Measurements from ENCODE around the gene BMPER. TPM values are rescaled to one million over a fixed set of nuclear protein-coding genes. Genes with fewer than 3 reads are reported as not detected.

BMPER gene
- total and polyA plus RNA-seq, 10 of the 15 experiments (the other 5 are each of a cell fraction or from before 2014, with no cell fraction given) = 0.02 to 0.08 TPM; not detected in 8

- Histone ChIP-seq H3K9ac (ENCODE audit: control insufficient read depth, insufficient read depth, low read length) (no peak overlapping the region), H3K79me2 (ENCODE audit: control insufficient read depth, insufficient read depth, low read length) (no peaks in the 10 kb centered on the region), H3K9me3 (replicated peaks; ENCODE audit: control insufficient read depth, insufficient read depth, low read length) (no peaks in the 10 kb centered on the region), H4K20me1 (ENCODE audit: control insufficient read depth, insufficient read depth) (no peaks in the 10 kb centered on the region), H3K4me3 (no peak overlapping the region), H3K27ac (ENCODE audit: control insufficient read depth, insufficient read depth) (no peak overlapping the region), H3K36me3 (ENCODE audit: control insufficient read depth in 2 of 2, insufficient read depth in 2 of 2, low read length in 1 of 2) (no peaks in the 10 kb centered on the region), H2AFZ (ENCODE audit: control insufficient read depth, low read depth, low read length) (no peak overlapping the region), H3K4me2 (ENCODE audit: control insufficient read depth, insufficient read depth) (no peak overlapping the region), H3K4me1 (ENCODE audit: control insufficient read depth, insufficient read depth, low read length) (no peaks in the 10 kb centered on the region), H3K27me3 (replicated peaks in 1 of 2; ENCODE audit: control insufficient read depth in 2 of 2, insufficient read depth in 2 of 2, low read length in 1 of 2) (no peaks in the 10 kb centered on the region)
- no peak for FAIRE-seq
- CTCF ChIA-PET = interaction anchor here (1.1 kb wide), 1 partner anchor 25 kb away, joined by 3 read pairs; no protein-coding TSS in a partner anchor
- RAD21 ChIA-PET (ENCODE audit: unreplicated experiment) = no interaction called here
- no peak for ATAC-seq
- intact Hi-C loops (cut with micrococcal nuclease; ENCODE audit: unreplicated experiment) = no loop called here
- SMC1A ChIA-PET (ENCODE audit: uncharacterized antibody, unreplicated experiment) = no interaction called here
- DNase-seq (ENCODE audit: low read depth, low spot score) = no peak
- no TSS peak for BruUV-seq (replicated peaks)
- POLR2A ChIA-PET = no interaction called here
- TF ChIP-seq FOXK2 (IDR thresholded peaks at IDR 0.05) = no peak
- no peak for TF ChIP-seq SRF (IDR thresholded peaks at IDR 0.05; ENCODE audit: low read depth in 2 of 2, low read length in 2 of 2)
- no peak for TF ChIP-seq GATAD2B (conservative IDR thresholded peaks at IDR 0.05; ENCODE audit: low read depth)
- TF ChIP-seq SMC3 (IDR thresholded peaks at IDR 0.05; ENCODE audit: borderline replicate concordance, low read length) = no peak
- TF ChIP-seq SPI1 (IDR thresholded peaks at IDR 0.05; ENCODE audit: borderline replicate concordance, insufficient read depth, low read depth, low read length) = no peak
- no peak for TF ChIP-seq ZNF592 (IDR thresholded peaks at IDR 0.05)
- no peak for TF ChIP-seq SIX5 (IDR thresholded peaks at IDR 0.05; ENCODE audit: low read depth, low read length, severe bottlenecking)
- TF ChIP-seq, protein P1, sequence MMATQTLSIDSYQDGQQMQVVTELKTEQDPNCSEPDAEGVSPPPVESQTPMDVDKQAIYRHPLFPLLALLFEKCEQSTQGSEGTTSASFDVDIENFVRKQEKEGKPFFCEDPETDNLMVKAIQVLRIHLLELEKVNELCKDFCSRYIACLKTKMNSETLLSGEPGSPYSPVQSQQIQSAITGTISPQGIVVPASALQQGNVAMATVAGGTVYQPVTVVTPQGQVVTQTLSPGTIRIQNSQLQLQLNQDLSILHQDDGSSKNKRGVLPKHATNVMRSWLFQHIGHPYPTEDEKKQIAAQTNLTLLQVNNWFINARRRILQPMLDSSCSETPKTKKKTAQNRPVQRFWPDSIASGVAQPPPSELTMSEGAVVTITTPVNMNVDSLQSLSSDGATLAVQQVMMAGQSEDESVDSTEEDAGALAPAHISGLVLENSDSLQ (IDR thresholded peaks at IDR 0.05) = no peak
- in situ Hi-C loops (cut with MboI) = no loop called here
These were observed 43.4 kb upstream of the BMPER start for GRCh38 chr7:33861947-33862346.
